GM12892 (cell line): ENCODE data around the gene ATP5MG.

Experiments used
- POLR2A ChIP-seq: IDR thresholded peaks from 2 replicates; pipeline ENCODE4 v1.6.1; 2011; ENCODE audit warnings: low read depth, low read length, control low read depth
- POLR2AphosphoS5 ChIP-seq: IDR thresholded peaks from 2 replicates; pipeline ENCODE4 v1.6.1; 2011; ENCODE audit warnings: low read depth, low read length, control low read depth
- TAF1 ChIP-seq: IDR thresholded peaks from 2 replicates; pipeline ENCODE4 v1.6.1; 2011; ENCODE audit warnings: low read depth, mild to moderate bottlenecking, control low read depth, low read length, borderline replicate concordance

GRCh38 chr11:118443590-118444218 lies 42.3 kb downstream of the ATP5MG start:
- TF ChIP-seq POLR2A (no peak), POLR2AphosphoS5 (no peak), TAF1 (no peak)
